Naive B cell (primary cell): ENCODE data around the gene PIGQ. TPM values are rescaled to one million over a fixed set of nuclear protein-coding genes. Genes with fewer than 3 reads are reported as not detected.

Experiments
- ATAC-seq, 2 donors: fragments of 150-1000 bp; cut with Tn5 transposase; 2 replicates each; pipeline ENCODE4 v1.10.0; 2021; ENCODE audit warnings: low read depth in 2 of 2, mild to moderate bottlenecking in 2 of 2, moderate library complexity in 2 of 2
- DNase-seq: peaks from one replicate; pipeline ENCODE4 v3.0.0; 2022
- H3K27ac Mint-ChIP-seq, 6 donors: one replicate each; pipeline ENCODE4 v1.8.0; 2020 to 2022; ENCODE audit warnings: mild to moderate bottlenecking in 6 of 6, mixed read lengths in 6 of 6, moderate library complexity in 5 of 6, inconsistent platforms in 2 of 6
- H3K27me3 Mint-ChIP-seq, 3 donors: one replicate each; pipeline ENCODE4 v1.8.0; 2021 to 2022; ENCODE audit warnings: mixed read lengths in 3 of 3, mild to moderate bottlenecking in 1 of 3
- H3K36me3 Mint-ChIP-seq, 2 donors: one replicate each; pipeline ENCODE4 v1.8.0; 2020 to 2022; ENCODE audit warnings: mixed read lengths in 2 of 2, inconsistent platforms in 1 of 2, mild to moderate bottlenecking in 1 of 2
- H3K4me1 Mint-ChIP-seq, 3 donors: one replicate each; pipeline ENCODE4 v1.8.0; 2020 to 2022; ENCODE audit warnings: mixed read lengths in 3 of 3, inconsistent platforms in 1 of 3, mild to moderate bottlenecking in 1 of 3, moderate library complexity in 1 of 3
- H3K4me3 Mint-ChIP-seq, 8 donors: one replicate each; pipeline ENCODE4 v1.8.0; 2020 to 2022; ENCODE audit warnings: mild to moderate bottlenecking in 8 of 8, mixed read lengths in 8 of 8, moderate library complexity in 8 of 8, inconsistent platforms in 2 of 8
- H3K9me3 Mint-ChIP-seq, 7 donors: one replicate each; pipeline ENCODE4 v1.8.0; 2020 to 2022; ENCODE audit warnings: mixed read lengths in 7 of 7, mild to moderate bottlenecking in 5 of 7, inconsistent platforms in 2 of 7, moderate library complexity in 1 of 7
- polyA plus RNA-seq, 6 donors: library from polyadenylated mRNA; unstranded; fragments of 300-500 nt; fragmentation: Illumina TruSeq; gene quantifications; one replicate each; pipeline ENCODE4 v1.2.3, GENCODE V29; 2021; ENCODE audit warnings: low read depth in 6 of 6

The PIGQ gene
- polyA plus RNA-seq, 6 donors from 2014 or later, result 4.5 to 22.2 (median 12.7) TPM

- H3K27ac Mint-ChIP-seq, result peak overlapping the region in 1 of 6 donors; percentile 19
- DNase-seq, result no peak
- no peak for ATAC-seq
- H3K36me3 Mint-ChIP-seq, result no peaks in the 10 kb centered on the region
- no peak overlapping the region for H3K4me3 Mint-ChIP-seq
- no peaks in the 10 kb centered on the region for H3K27me3 Mint-ChIP-seq
- H3K9me3 Mint-ChIP-seq, result no peaks in the 10 kb centered on the region
- H3K4me1 Mint-ChIP-seq, result peaks cover 0 to 3% (median 0%) of the 10 kb centered on the region in 3 donors
These were observed 29.8 kb upstream of the PIGQ start for GRCh38 chr16:539901-540530.

- Mint-ChIP-seq H3K27me3 (no peaks in the 10 kb centered on the region), H3K4me3 (no peak overlapping the region), H3K27ac (no peak overlapping the region), H3K4me1 (peaks cover 0 to 3% (median 0%) of the 10 kb centered on the region in 3 donors), H3K36me3 (no peaks in the 10 kb centered on the region), H3K9me3 (no peaks in the 10 kb centered on the region)
- no peak for ATAC-seq
- no peak for DNase-seq
These were observed 29.0 kb upstream of the PIGQ start for GRCh38 chr16:540645-541340.

DNA sequence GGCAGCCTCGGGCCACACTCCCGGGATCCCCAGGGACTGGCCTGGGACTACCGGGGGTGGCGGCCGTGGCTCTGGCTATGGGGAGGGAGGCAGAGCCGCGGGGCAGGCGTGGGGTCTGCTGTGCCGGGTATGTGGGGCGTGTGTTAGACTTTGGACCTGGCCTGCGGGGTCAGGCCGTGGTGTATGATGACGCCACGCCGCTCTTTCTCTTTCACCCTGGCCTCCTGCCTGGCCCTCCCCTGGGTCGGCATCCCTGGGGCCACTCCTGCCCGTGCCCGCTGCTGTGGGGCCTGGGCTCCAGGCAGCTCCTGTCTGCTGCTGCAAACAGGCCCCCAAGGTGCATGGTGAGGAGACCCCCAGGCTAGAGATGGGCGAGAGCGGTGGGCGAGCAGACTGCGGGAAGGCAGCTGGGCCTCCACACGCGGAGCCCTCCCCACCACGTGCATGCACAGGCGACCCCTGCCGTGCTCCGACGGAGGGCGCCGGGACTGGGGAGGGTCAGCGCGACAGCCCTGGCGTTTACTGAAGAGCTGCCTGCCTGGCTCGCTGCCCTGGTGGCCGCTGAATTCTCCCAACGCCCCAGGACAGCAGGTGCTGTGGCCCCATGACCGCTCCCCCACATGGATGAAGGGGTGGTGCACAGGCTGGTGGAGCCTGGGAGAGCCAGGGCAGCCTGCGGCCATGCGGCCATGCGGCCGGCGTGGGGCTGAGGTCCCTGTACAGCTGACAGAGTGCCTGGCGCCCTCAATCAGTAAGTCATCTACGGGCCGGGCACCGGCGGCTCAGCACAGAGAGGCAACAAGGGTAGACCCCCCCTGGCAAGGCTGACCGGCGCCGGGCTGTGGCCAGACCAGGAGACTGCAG lies 26.2 kb upstream of the PIGQ start:
- Mint-ChIP-seq H3K27me3 (no peaks in the 10 kb centered on the region), H3K36me3 (no peaks in the 10 kb centered on the region), H3K27ac (no peak overlapping the region), H3K4me3 (no peak overlapping the region), H3K4me1 (peaks cover 0 to 3% (median 0%) of the 10 kb centered on the region in 3 donors), H3K9me3 (no peaks in the 10 kb centered on the region)
- DNase-seq, result no peak
- no peak for ATAC-seq

DNA sequence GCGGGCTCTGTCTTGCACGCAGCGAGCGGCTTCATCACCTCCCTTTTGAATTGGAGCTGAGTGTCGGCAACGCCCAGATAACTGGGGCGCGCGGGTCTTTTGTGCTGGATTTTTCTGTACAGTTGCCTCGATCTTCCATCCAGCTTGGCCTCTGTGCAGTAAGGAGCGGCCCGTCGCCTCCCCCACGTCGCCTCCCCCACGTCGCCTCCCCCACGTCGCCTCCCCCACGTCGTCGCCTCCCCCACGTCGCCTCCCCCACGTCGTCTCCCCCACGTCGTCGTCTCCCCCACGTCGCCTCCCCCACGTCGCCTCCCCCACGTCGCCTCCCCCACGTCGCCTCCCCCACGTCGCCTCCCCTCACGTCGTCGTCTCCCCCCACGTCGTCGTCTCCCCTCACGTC lies 25.3 kb upstream of the PIGQ start:
- Mint-ChIP-seq H3K4me3 (no peak overlapping the region), H3K4me1 (peaks cover 0 to 3% (median 0%) of the 10 kb centered on the region in 3 donors), H3K27me3 (no peaks in the 10 kb centered on the region), H3K9me3 (no peaks in the 10 kb centered on the region), H3K36me3 (no peaks in the 10 kb centered on the region), H3K27ac (no peak overlapping the region)
- DNase-seq (no peak), ATAC-seq (no peak)

DNA sequence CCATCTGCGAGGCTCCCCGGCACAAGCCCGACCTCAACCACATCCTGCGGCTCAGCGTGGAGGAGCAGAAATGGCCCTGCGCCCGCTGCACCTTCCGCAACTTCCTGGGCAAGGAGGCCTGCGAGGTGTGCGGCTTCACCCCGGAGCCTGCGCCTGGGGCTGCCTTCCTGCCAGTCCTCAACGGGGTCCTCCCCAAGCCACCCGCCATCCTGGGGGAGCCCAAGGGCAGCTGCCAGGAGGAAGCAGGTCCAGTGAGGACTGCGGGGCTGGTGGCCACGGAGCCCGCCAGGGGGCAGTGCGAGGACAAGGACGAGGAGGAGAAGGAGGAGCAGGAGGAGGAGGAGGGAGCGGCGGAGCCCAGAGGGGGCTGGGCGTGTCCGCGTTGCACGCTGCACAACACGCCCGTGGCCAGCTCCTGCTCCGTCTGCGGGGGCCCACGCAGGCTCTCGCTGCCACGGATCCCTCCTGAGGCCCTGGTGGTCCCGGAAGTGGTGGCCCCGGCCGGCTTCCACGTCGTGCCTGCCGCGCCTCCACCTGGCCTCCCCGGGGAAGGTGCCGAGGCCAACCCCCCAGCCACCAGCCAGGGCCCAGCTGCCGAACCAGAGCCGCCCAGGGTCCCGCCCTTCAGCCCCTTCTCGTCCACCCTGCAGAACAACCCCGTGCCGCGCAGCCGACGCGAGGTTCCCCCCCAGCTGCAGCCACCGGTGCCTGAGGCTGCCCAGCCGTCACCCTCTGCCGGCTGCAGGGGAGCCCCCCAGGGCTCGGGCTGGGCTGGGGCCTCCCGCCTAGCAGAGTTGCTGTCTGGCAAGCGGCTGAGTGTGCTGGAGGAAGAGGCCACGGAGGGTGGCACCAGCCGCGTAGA lies 22.6 kb upstream of the PIGQ start:
- Mint-ChIP-seq H3K9me3 (no peaks in the 10 kb centered on the region), H3K4me1 (peaks cover 0 to 2% (median 0%) of the 10 kb centered on the region in 3 donors), H3K27me3 (no peaks in the 10 kb centered on the region), H3K36me3 (no peaks in the 10 kb centered on the region), H3K27ac (no peak overlapping the region), H3K4me3 (peak overlapping the region in 3 of 8 donors; percentile 6 to 52 (median 32))
- DNase-seq, result no peak
- ATAC-seq, result peak; percentile 76 to 77

GRCh38 chr16:548586-548985 lies 21.2 kb upstream of the PIGQ start:
- H3K4me3 Mint-ChIP-seq, result no peak overlapping the region
- DNase-seq (no peak), ATAC-seq (no peak)
- H3K4me1 Mint-ChIP-seq, result no peaks in the 10 kb centered on the region
- no peaks in the 10 kb centered on the region for H3K27me3 Mint-ChIP-seq
- no peaks in the 10 kb centered on the region for H3K36me3 Mint-ChIP-seq
- H3K9me3 Mint-ChIP-seq, result no peaks in the 10 kb centered on the region
- H3K27ac Mint-ChIP-seq, result no peak overlapping the region

DNA sequence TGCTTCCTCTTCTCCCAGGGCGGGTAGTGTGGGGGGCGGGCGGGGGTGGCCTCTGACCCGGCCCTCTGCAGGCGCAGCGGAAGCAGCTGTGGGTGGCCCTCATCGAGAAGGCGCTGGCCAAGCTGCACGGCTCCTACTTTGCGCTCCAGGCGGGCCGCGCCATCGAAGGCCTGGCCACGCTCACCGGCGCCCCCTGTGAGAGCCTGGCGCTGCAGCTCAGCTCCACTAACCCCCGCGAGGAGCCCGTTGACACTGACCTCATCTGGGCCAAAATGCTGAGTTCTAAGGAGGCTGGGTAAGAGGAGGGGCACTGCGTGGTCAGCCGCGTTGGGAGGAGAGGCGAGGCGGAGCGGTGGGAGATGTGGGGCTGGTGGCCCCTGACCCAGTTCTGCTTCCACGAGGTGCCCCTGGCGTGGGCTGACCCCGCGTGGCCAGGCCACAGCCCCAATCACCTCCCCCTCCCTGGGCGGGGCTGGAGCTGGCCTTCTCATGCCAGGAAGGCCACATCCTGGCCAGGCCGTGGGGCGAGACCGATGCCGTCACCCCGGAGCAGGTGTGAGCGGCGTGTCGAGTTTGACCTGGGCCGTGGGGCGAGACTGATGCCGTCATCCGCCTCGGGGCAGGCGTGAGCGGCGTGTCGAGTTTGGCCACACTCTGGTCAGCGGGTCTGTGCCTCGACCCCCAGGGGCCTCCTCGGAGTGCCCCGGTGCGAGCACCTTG lies 20.1 kb upstream of the PIGQ start:
- Mint-ChIP-seq H3K27ac (no peak overlapping the region), H3K36me3 (no peaks in the 10 kb centered on the region), H3K9me3 (no peaks in the 10 kb centered on the region), H3K27me3 (no peaks in the 10 kb centered on the region), H3K4me3 (no peak overlapping the region), H3K4me1 (no peaks in the 10 kb centered on the region)
- no peak for ATAC-seq
- no peak for DNase-seq

DNA sequence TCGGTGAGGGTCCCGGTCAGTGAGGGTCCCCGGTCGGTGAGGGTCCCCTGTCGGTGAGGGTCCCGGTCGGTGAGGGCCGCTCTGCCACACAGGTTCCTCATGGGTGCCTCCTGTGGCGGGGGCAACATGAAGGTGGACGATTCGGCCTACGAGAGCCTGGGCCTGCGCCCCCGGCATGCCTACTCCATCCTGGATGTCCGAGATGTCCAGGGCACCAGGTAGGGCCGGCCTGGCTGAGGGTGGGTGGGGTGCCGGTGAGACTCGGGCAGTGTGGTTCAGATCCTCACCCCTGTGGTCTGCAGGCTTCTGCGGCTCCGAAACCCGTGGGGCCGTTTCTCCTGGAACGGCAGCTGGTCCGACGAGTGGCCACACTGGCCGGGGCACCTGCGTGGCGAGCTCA lies 18.6 kb upstream of the PIGQ start:
- H3K4me3 Mint-ChIP-seq, result no peak overlapping the region
- ATAC-seq (no peak), DNase-seq (no peak)
- H3K36me3 Mint-ChIP-seq, result no peaks in the 10 kb centered on the region
- no peak overlapping the region for H3K27ac Mint-ChIP-seq
- H3K4me1 Mint-ChIP-seq, result no peaks in the 10 kb centered on the region
- H3K27me3 Mint-ChIP-seq, result no peaks in the 10 kb centered on the region
- H3K9me3 Mint-ChIP-seq, result no peaks in the 10 kb centered on the region

GRCh38 chr16:552171-552570 lies 17.6 kb upstream of the PIGQ start:
- H3K27me3 Mint-ChIP-seq, result peaks cover 0 to under 1% (median 0%) of the 10 kb centered on the region in 3 donors
- H3K4me1 Mint-ChIP-seq, result no peaks in the 10 kb centered on the region
- DNase-seq (no peak), ATAC-seq (no peak)
- H3K4me3 Mint-ChIP-seq, result no peak overlapping the region
- no peaks in the 10 kb centered on the region for H3K36me3 Mint-ChIP-seq
- no peak overlapping the region for H3K27ac Mint-ChIP-seq
- no peaks in the 10 kb centered on the region for H3K9me3 Mint-ChIP-seq

GRCh38 chr16:553601-554296 lies 16.0 kb upstream of the PIGQ start:
- Mint-ChIP-seq H3K9me3 (no peaks in the 10 kb centered on the region), H3K4me1 (peaks cover 0 to 5% (median 3%) of the 10 kb centered on the region in 3 donors), H3K4me3 (no peak overlapping the region), H3K27me3 (peaks cover 0 to 17% (median 9%) of the 10 kb centered on the region in 3 donors), H3K27ac (peak overlapping the region in 1 of 6 donors; percentile 30), H3K36me3 (no peaks in the 10 kb centered on the region)
- no peak for ATAC-seq
- DNase-seq, result no peak

- no peak for DNase-seq
- no peaks in the 10 kb centered on the region for H3K36me3 Mint-ChIP-seq
- H3K9me3 Mint-ChIP-seq, result no peaks in the 10 kb centered on the region
- no peak overlapping the region for H3K4me3 Mint-ChIP-seq
- ATAC-seq, result no peak
- H3K27me3 Mint-ChIP-seq, result peaks cover 0 to 20% (median 10%) of the 10 kb centered on the region in 3 donors
- H3K27ac Mint-ChIP-seq, result no peak overlapping the region
- H3K4me1 Mint-ChIP-seq, result peaks cover 0 to 5% (median 3%) of the 10 kb centered on the region in 3 donors
These were observed 15.5 kb upstream of the PIGQ start for GRCh38 chr16:554297-554621.

DNA sequence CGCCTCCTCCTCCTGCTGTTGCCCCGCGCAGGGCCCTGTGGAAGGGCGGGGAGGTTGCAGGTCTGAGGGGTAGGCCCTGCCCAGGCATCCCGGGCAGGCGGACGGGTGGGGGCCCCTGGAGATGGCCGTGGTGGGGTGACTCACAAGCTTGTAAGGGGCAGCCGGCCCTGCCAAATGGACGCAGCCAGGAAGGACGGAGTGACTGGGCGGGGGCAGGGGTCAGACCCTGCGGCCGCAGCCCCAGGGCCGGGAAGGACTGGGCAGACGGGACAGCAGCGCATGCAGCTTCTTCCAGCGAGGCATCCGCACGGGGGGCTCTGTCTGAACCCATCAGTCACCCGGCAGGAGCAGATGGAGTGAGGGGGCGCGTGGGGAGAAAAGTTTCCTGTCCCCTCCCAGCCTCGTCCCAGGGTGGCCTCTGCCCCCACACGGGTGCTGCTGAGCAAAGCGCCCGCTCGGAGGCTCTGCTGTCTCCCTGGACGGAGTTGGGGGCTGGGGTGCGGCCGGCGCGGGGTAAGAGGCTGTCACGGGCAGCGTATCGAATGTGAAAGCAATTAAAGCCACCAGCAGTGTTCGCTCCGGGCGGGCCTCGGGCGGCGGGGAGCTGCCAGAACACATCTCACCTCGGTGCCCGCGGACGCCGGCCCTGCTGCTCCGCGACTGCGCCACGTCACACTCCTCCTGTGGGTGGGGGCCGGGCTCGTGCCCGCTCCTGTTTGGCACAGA lies 15.0 kb upstream of the PIGQ start:
- Mint-ChIP-seq H3K27ac (no peak overlapping the region), H3K27me3 (peaks cover 0 to 24% (median 10%) of the 10 kb centered on the region in 3 donors), H3K4me1 (peaks cover 0 to 6% (median 5%) of the 10 kb centered on the region in 3 donors), H3K9me3 (no peaks in the 10 kb centered on the region), H3K36me3 (no peaks in the 10 kb centered on the region), H3K4me3 (no peak overlapping the region)
- DNase-seq (no peak), ATAC-seq (no peak)
